Esophagus squamous epithelium (tissue), 5 donors: ENCODE measurements around the gene PTPRT. TPM values are rescaled to one million over a fixed set of nuclear protein-coding genes. Genes with fewer than 3 reads are reported as not detected.

ENCODE experiments used
- DNase-seq: peaks from one replicate; lab custom pipeline; 2025; lab: John Stamatoyannopoulos, UW
- H3K27ac ChIP-seq, 4 donors: fragments of 200-600 bp; sonication (generic); one replicate each; pipeline ENCODE4 v1.5.1; 2016 to 2019; ENCODE audit warnings: mild to moderate bottlenecking in 1 of 4
- H3K27me3 ChIP-seq, 4 donors: fragments of 200-600 bp; sonication (generic); 1 replicate in 3 of 4; 2 replicates in 1 of 4; pipeline versions ENCODE4 v1.5.1 to v1.6.0; 2017 to 2021; ENCODE audit warnings: antibody characterized with exemption in 1 of 4
- H3K36me3 ChIP-seq, 3 donors: fragments of 200-600 bp; sonication (generic); one replicate each; pipeline ENCODE4 v1.5.1; 2016 to 2019
- H3K4me1 ChIP-seq, 3 donors: fragments of 200-600 bp; sonication (generic); one replicate each; pipeline ENCODE4 v1.5.1; 2017 to 2019
- H3K4me3 ChIP-seq, 4 donors: fragments of 200-600 bp; sonication (generic); 1 replicate in 3 of 4; 2 replicates in 1 of 4; pipeline ENCODE4 v1.5.1; 2016 to 2019; ENCODE audit warnings: mild to moderate bottlenecking in 2 of 4, moderate library complexity in 1 of 4
- H3K9me3 ChIP-seq, 3 donors: fragments of 200-600 bp; sonication (generic); one replicate each; pipeline ENCODE4 v1.5.1; 2016 to 2019
- CTCF ChIP-seq, 6 experiments: fragments of 450-650 bp in 4 of 6; fragments of 200-600 bp in 2 of 6; sonication (generic) in 2 of 6; IDR thresholded peaks; one replicate each; pipeline ENCODE4 v1.5.1; 2016 to 2019; ENCODE audit warnings: antibody characterized with exemption in 6 of 6, mild to moderate bottlenecking in 4 of 6, moderate library complexity in 4 of 6
- POLR2A ChIP-seq, 4 donors: fragments of 450-650 bp; IDR thresholded peaks; one replicate each; pipeline ENCODE4 v1.6.1; 2017; ENCODE audit warnings: antibody characterized with exemption in 4 of 4, mild to moderate bottlenecking in 4 of 4, moderate library complexity in 3 of 4
- WGBS, 2 donors: methylation state at CpG; one replicate each; pipeline ENCODE4 v1.1.5; 2018; 5-methylcytosine and 5-hydroxymethylcytosine counted together
- intact Hi-C: fragments of 100-400 bp; cut with DNase I; formaldehyde crosslinking; loops from one replicate; pipeline ENCODE4 v1.15.0; 2022
- total RNA-seq, 4 donors: library from RNA; depleted of rRNA; stranded (reverse); fragments of >200 nt; gene quantifications; one replicate each; pipeline ENCODE4 v1.1.0, GENCODE V29; 2016
- donor health status: DM: yes; HTN: yes; CAD: no.

PTPRT gene
- total RNA-seq, 4 donors from 2014 or later, result under 0.01 to 0.06 TPM; not detected in 2

GRCh38 chr20:42366626-42367025, 823.1 kb downstream of the PTPRT start:
- Histone ChIP-seq H3K27me3 (peaks cover 0 to 15% (median 0%) of the 10 kb centered on the region in 4 donors), H3K4me3 (no peak overlapping the region), H3K9me3 (no peaks in the 10 kb centered on the region), H3K4me1 (no peaks in the 10 kb centered on the region), H3K27ac (no peak overlapping the region), H3K36me3 (no peaks in the 10 kb centered on the region)
- TF ChIP-seq CTCF (IDR thresholded peaks at IDR 0.05) (no peak), POLR2A (IDR thresholded peaks at IDR 0.05) (no peak)
- intact Hi-C loops, result no loop called here
- WGBS, 2 donors, result 46 to 54% methylated on average over 6 of the region's 6 CpGs
- no peak for DNase-seq

GRCh38 chr20:42364446-42364845, 825.3 kb downstream of the PTPRT start:
- Histone ChIP-seq H3K27me3 (peaks cover 0 to 15% (median 0%) of the 10 kb centered on the region in 4 donors), H3K4me1 (no peaks in the 10 kb centered on the region), H3K27ac (no peak overlapping the region), H3K36me3 (no peaks in the 10 kb centered on the region), H3K9me3 (no peaks in the 10 kb centered on the region), H3K4me3 (no peak overlapping the region)
- intact Hi-C loops, result no loop called here
- DNase-seq, result no peak
- no peak for TF ChIP-seq CTCF (IDR thresholded peaks at IDR 0.05)
- TF ChIP-seq POLR2A (IDR thresholded peaks at IDR 0.05), result no peak
- 44 to 47% methylated on average over 2 of the region's 2 CpGs for WGBS, 2 donors

GRCh38 chr20:42361402-42361970, 828.2 kb downstream of the PTPRT start:
- H3K4me3 ChIP-seq, result no peak overlapping the region
- no peaks in the 10 kb centered on the region for H3K36me3 ChIP-seq
- H3K4me1 ChIP-seq, result no peaks in the 10 kb centered on the region
- no peaks in the 10 kb centered on the region for H3K27me3 ChIP-seq
- no peak overlapping the region for H3K27ac ChIP-seq
- intact Hi-C loops, result no loop called here
- TF ChIP-seq POLR2A (IDR thresholded peaks at IDR 0.05) (no peak), CTCF (IDR thresholded peaks at IDR 0.05) (no peak)
- 52 to 73% methylated on average over 5 to 6 of the region's 6 CpGs for WGBS, 2 donors
- DNase-seq, result no peak
- no peaks in the 10 kb centered on the region for H3K9me3 ChIP-seq

- WGBS, 2 donors, result 78 to 82% methylated on average over 1 of the region's 1 CpG
- DNase-seq, result no peak
- Histone ChIP-seq H3K27ac (no peak overlapping the region), H3K27me3 (no peaks in the 10 kb centered on the region), H3K9me3 (no peaks in the 10 kb centered on the region), H3K36me3 (no peaks in the 10 kb centered on the region), H3K4me3 (no peak overlapping the region), H3K4me1 (no peaks in the 10 kb centered on the region)
- TF ChIP-seq POLR2A (IDR thresholded peaks at IDR 0.05) (no peak), CTCF (IDR thresholded peaks at IDR 0.05) (no peak)
- intact Hi-C loops, result no loop called here
Observed at GRCh38 chr20:42360621-42361020, 829.1 kb downstream of the PTPRT start.

GRCh38 chr20:42359617-42360016, 830.1 kb downstream of the PTPRT start:
- WGBS, 2 donors, result 22 to 77% methylated on average over 1 to 5 of the region's 10 CpGs
- no peaks in the 10 kb centered on the region for H3K36me3 ChIP-seq
- no peak overlapping the region for H3K4me3 ChIP-seq
- H3K9me3 ChIP-seq, result no peaks in the 10 kb centered on the region
- no peak overlapping the region for H3K27ac ChIP-seq
- no peaks in the 10 kb centered on the region for H3K27me3 ChIP-seq
- no peaks in the 10 kb centered on the region for H3K4me1 ChIP-seq
- DNase-seq, result no peak
- TF ChIP-seq CTCF (IDR thresholded peaks at IDR 0.05), result no peak
- no peak for TF ChIP-seq POLR2A (IDR thresholded peaks at IDR 0.05)
- intact Hi-C loops, result no loop called here
